Neuronal stem cell (in vitro differentiated cells): Measurements from ENCODE around the gene EVX1.
A peak's percentile ranks its signal among the peaks of the same experiment; 100 is the strongest.

Experiments
- DNase-seq: peaks from one replicate; pipeline ENCODE4 v3.0.0-alpha.2; 2013; ENCODE audit warnings: low spot score
- H2AFZ ChIP-seq: one replicate; pipeline ENCODE4 v1.6.1; 2013; ENCODE audit warnings: mild to moderate bottlenecking, low read length, inconsistent platforms
- H2AK5ac ChIP-seq: 2 replicates; pipeline ENCODE4 v1.6.1; 2013; ENCODE audit warnings: low read depth, mild to moderate bottlenecking, inconsistent platforms, low read length, moderate library complexity, mixed read lengths
- H2BK120ac ChIP-seq: 2 replicates; pipeline ENCODE4 v1.6.1; 2013; ENCODE audit warnings: low read depth, mild to moderate bottlenecking, inconsistent platforms, low read length, moderate library complexity, mixed read lengths
- H2BK12ac ChIP-seq: one replicate; pipeline ENCODE4 v1.6.1; 2013; ENCODE audit warnings: low read length, inconsistent platforms
- H2BK15ac ChIP-seq: 2 replicates; pipeline ENCODE4 v1.6.1; 2013; ENCODE audit warnings: mild to moderate bottlenecking, low read length, inconsistent platforms, mixed read lengths
- H2BK5ac ChIP-seq: one replicate; pipeline ENCODE4 v1.6.1; 2013; ENCODE audit warnings: inconsistent platforms, mild to moderate bottlenecking, low read length, moderate library complexity
- H3K14ac ChIP-seq: one replicate; pipeline ENCODE4 v1.6.1; 2013; ENCODE audit warnings: low read length, inconsistent platforms
- H3K18ac ChIP-seq: 2 replicates; pipeline ENCODE4 v1.6.1; 2013; ENCODE audit warnings: low read length, inconsistent platforms
- H3K23ac ChIP-seq: 2 replicates; pipeline ENCODE4 v1.6.1; 2013; ENCODE audit warnings: low read depth, mild to moderate bottlenecking, mixed read lengths, low read length, inconsistent platforms; ENCODE audit not compliant: poor library complexity
- H3K27ac ChIP-seq: replicated peaks from 3 replicates; pipeline ENCODE4 v1.5.1; 2013; ENCODE audit warnings: low read length, inconsistent platforms
- H3K27me3 ChIP-seq, 3 experiments: 2 replicates each; pipeline ENCODE4 v1.6.1; 2013; ENCODE audit warnings: low read length in 3 of 3, mild to moderate bottlenecking in 2 of 3, inconsistent platforms in 1 of 3, low read depth in 1 of 3, mixed read lengths in 1 of 3, moderate library complexity in 1 of 3; ENCODE audit not compliant: control insufficient read depth in 3 of 3, insufficient read depth in 3 of 3
- H3K36me3 ChIP-seq, 2 donors: replicated peaks in 1 of 2; 2 replicates each; pipeline ENCODE4 v1.6.1; 2013; ENCODE audit warnings: low read length in 2 of 2; ENCODE audit not compliant: control insufficient read depth in 2 of 2, insufficient read depth in 2 of 2
- H3K4ac ChIP-seq: 2 replicates; pipeline ENCODE4 v1.6.1; 2013; ENCODE audit warnings: inconsistent platforms, mild to moderate bottlenecking, low read length, moderate library complexity
- H3K4me1 ChIP-seq, 2 donors: 1 replicate in 1 of 2; 2 replicates in 1 of 2; pipeline ENCODE4 v1.6.1; 2013; ENCODE audit warnings: low read length in 2 of 2, low read depth in 1 of 2; ENCODE audit not compliant: control insufficient read depth in 2 of 2, insufficient read depth in 1 of 2
- H3K4me2 ChIP-seq: one replicate; pipeline ENCODE4 v1.6.1; 2013; ENCODE audit warnings: mild to moderate bottlenecking, low read length, inconsistent platforms; ENCODE audit not compliant: insufficient read depth, poor library complexity, severe bottlenecking
- H3K4me3 ChIP-seq, 2 donors: 2 replicates each; pipeline ENCODE4 v1.5.1; 2013; ENCODE audit warnings: low read length in 2 of 2, mild to moderate bottlenecking in 2 of 2, inconsistent platforms in 1 of 2, moderate library complexity in 1 of 2
- H3K79me1 ChIP-seq: one replicate; pipeline ENCODE4 v1.6.1; 2013; ENCODE audit warnings: low read depth, mild to moderate bottlenecking, inconsistent platforms, low read length, moderate library complexity
- H3K9ac ChIP-seq: one replicate; pipeline ENCODE4 v1.6.1; 2013; ENCODE audit warnings: mild to moderate bottlenecking, low read depth, low read length, inconsistent platforms; ENCODE audit not compliant: poor library complexity
- H3K9me3 ChIP-seq, 2 donors: replicated peaks in 1 of 2; 2 replicates each; pipeline versions ENCODE3 to v1.6.1; 2013; ENCODE audit warnings: low read length in 2 of 2, mild to moderate bottlenecking in 2 of 2, inconsistent platforms in 1 of 2, low read depth in 1 of 2, mixed read lengths in 1 of 2, moderate library complexity in 1 of 2; ENCODE audit not compliant: control insufficient read depth in 2 of 2, insufficient read depth in 1 of 2
- H4K8ac ChIP-seq: one replicate; pipeline ENCODE4 v1.6.1; 2013; ENCODE audit warnings: low read depth, mild to moderate bottlenecking, inconsistent platforms, low read length, moderate library complexity
- H4K91ac ChIP-seq: one replicate; pipeline ENCODE4 v1.6.1; 2013; ENCODE audit warnings: low read length, low read depth, mild to moderate bottlenecking, inconsistent platforms; ENCODE audit not compliant: poor library complexity
- WGBS, 2 donors: extraction: QIAGEN DNeasy Blood & Tissue Kit; methylation state at CpG; one replicate each; pipeline ENCODE4 v1.1.7; 2013; ENCODE audit warnings: missing lambda C conversion rate in 2 of 2, mixed read lengths in 1 of 2; ENCODE audit not compliant: insufficient read length in 2 of 2, insufficient replicate concordance in 1 of 2; ENCODE audit errors: extremely low coverage in 2 of 2; 5-methylcytosine and 5-hydroxymethylcytosine counted together

EVX1 gene

DNA sequence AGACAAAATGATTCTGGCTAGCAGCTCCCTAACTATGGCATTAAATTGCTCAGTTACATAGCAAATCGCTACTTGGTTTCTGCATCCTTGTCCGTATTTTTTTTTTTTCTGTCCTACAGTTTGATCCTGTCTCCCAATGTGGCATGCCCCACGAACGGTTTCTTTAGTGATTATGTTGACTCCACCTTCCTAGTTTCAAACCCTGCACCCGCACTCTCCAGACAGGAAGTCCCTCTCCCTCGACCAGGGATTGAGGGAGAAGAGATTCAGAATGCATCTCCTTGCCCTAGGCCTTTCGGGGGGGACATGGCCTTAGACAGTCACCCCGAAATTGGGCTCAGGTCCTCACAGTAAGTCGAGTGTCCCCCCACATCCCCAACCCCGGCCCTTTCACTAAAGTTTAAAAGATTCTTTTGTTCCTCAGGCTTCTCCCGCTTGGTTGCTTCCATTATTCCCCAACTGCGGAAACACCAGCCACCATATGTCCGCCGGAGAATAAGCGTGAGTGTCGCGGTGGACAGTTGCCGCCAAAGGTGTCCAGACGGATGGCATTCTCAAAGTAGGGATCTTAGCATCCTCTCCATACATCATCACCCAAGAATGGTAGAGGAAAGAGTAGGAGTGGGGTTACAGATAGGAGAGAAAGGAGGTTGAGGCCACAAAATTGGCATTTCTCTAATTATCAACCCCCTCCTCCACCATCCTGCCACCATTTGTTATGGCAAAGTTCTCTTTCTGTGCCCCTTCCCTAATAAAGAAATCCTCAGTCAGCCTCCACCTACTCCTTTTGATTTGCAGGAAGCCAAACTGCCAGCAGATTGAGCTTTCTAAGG is 7.3 kb downstream of the EVX1 start:
- H3K4me1 ChIP-seq = peaks cover 0 to 3% of the 10 kb centered on the region in 2 donors
- H3K23ac ChIP-seq = no peak overlapping the region
- no peak overlapping the region for H4K91ac ChIP-seq
- no peak overlapping the region for H2AFZ ChIP-seq
- H3K18ac ChIP-seq = no peak overlapping the region
- H2BK12ac ChIP-seq = no peak overlapping the region
- peaks cover 2 to 5% of the 10 kb centered on the region in 2 donors for H3K9me3 ChIP-seq
- no peaks in the 10 kb centered on the region for H3K79me1 ChIP-seq
- no peak overlapping the region for H3K4me2 ChIP-seq
- no peak overlapping the region for H3K27ac ChIP-seq
- no peak overlapping the region for H2BK15ac ChIP-seq
- H3K27me3 ChIP-seq = peaks cover 60 to 99% (median 98%) of the 10 kb centered on the region in 3 experiments
- H3K36me3 ChIP-seq = no peaks in the 10 kb centered on the region
- no peak overlapping the region for H2BK5ac ChIP-seq
- peak; percentile 11 for DNase-seq
- H2AK5ac ChIP-seq = no peak overlapping the region
- no peak overlapping the region for H3K4ac ChIP-seq
- WGBS, 2 donors = no CpG with 5 or more reads among the region's 19 CpGs
- no peak overlapping the region for H3K4me3 ChIP-seq
- no peak overlapping the region for H4K8ac ChIP-seq
- no peak overlapping the region for H2BK120ac ChIP-seq
- H3K9ac ChIP-seq = no peak overlapping the region
- H3K14ac ChIP-seq = no peak overlapping the region

DNA sequence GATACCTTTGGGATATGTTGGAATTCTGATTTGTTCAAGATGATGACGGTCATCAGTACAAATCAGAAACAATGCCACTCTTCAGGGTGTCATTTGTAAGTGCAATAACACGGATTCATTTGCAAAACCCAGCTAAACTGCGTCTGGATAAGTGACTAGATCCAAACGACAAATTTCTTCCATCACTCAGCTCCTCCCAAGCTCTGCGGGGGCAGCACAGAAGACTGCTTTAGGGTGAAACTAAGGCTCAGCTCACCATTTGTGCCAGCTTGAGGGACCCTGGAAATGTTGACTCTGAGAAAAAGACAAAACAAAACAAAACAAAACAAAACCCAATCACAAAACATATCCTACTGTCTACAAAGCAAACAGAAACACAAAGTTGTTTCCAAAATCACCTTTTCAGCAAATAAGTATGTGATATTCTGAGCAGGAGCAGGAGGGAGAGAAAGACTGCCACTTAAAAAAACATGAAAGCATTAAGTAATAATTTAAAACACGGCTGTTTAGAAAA is 8.0 kb downstream of the EVX1 start:
- Histone ChIP-seq H3K4me3 (no peak overlapping the region), H3K9ac (no peak overlapping the region), H3K9me3 (peaks cover 2 to 5% of the 10 kb centered on the region in 2 donors), H2BK120ac (no peak overlapping the region), H2AFZ (no peak overlapping the region), H3K27me3 (peaks cover 53 to 96% (median 93%) of the 10 kb centered on the region in 3 experiments), H3K23ac (no peak overlapping the region), H4K8ac (no peak overlapping the region), H3K4ac (no peak overlapping the region), H3K36me3 (no peaks in the 10 kb centered on the region), H4K91ac (no peak overlapping the region), H3K79me1 (no peaks in the 10 kb centered on the region), H3K4me2 (no peak overlapping the region), H3K4me1 (peaks cover 0 to 2% of the 10 kb centered on the region in 2 donors), H3K27ac (no peak overlapping the region), H2BK15ac (no peak overlapping the region), H2BK12ac (no peak overlapping the region), H3K18ac (no peak overlapping the region), H2AK5ac (no peak overlapping the region), H3K14ac (no peak overlapping the region), H2BK5ac (no peak overlapping the region)
- DNase-seq = no peak
- WGBS, 2 donors = no CpG with 5 or more reads among the region's 6 CpGs

GRCh38 chr7:27251136-27251651 is 8.6 kb downstream of the EVX1 start:
- Histone ChIP-seq H3K4ac (no peak overlapping the region), H3K9me3 (peaks cover 2 to 5% of the 10 kb centered on the region in 2 donors), H2BK12ac (no peak overlapping the region), H3K79me1 (no peaks in the 10 kb centered on the region), H2BK15ac (no peak overlapping the region), H3K36me3 (no peaks in the 10 kb centered on the region), H3K4me1 (peaks cover 0 to 2% of the 10 kb centered on the region in 2 donors), H3K4me2 (peak overlapping the region; percentile 48), H3K18ac (no peak overlapping the region), H3K9ac (no peak overlapping the region), H3K27ac (no peak overlapping the region), H4K8ac (no peak overlapping the region), H3K27me3 (peaks cover 47 to 90% (median 88%) of the 10 kb centered on the region in 3 experiments), H2BK5ac (no peak overlapping the region), H3K23ac (no peak overlapping the region), H3K14ac (peak overlapping the region; percentile 22), H2AFZ (peak overlapping the region; percentile 84), H2AK5ac (no peak overlapping the region), H2BK120ac (no peak overlapping the region), H3K4me3 (no peak overlapping the region), H4K91ac (no peak overlapping the region)
- DNase-seq = peak; percentile 23
- WGBS, 2 donors = no CpG with 5 or more reads among the region's 29 CpGs
